Kidney epithelial cell (primary cell): Measurements from ENCODE around the gene PDE8A. TPM values are rescaled to one million over a fixed set of nuclear protein-coding genes. Genes with fewer than 3 reads are reported as not detected.

Experiments
- DNase-seq: peaks from one replicate; pipeline ENCODE4 v3.0.0-alpha.2; 2010; ENCODE audit warnings: low read depth
- H3K27me3 ChIP-seq: 2 replicates; pipeline ENCODE4 v1.6.0; 2011; ENCODE audit warnings: low read length; ENCODE audit not compliant: control insufficient read depth, insufficient read depth
- H3K36me3 ChIP-seq: 2 replicates; pipeline ENCODE4 v1.5.1; 2011; ENCODE audit warnings: low read length; ENCODE audit not compliant: control insufficient read depth, insufficient read depth
- H3K4me3 ChIP-seq: 2 replicates; pipeline ENCODE4 v1.5.1; 2011; ENCODE audit warnings: low read depth, mild to moderate bottlenecking, control low read depth, low read length
- CTCF ChIP-seq: IDR thresholded peaks from 2 replicates; pipeline ENCODE4 v1.5.1; 2011; ENCODE audit warnings: mild to moderate bottlenecking, moderate library complexity, low read length, control low read depth, inconsistent platforms; ENCODE audit not compliant: insufficient read depth, poor library complexity, severe bottlenecking
- total RNA-seq: library from RNA; depleted of rRNA; stranded (reverse); fragments of >200 nt; gene quantifications from 2 replicates; pipeline ENCODE4 v1.2.3, GENCODE V29; 2015

Gene PDE8A
- total RNA-seq, 1 donor from 2014 or later: 31.5 TPM

- TF ChIP-seq CTCF: no peak
- peak; percentile 38 for DNase-seq
- no peaks in the 10 kb centered on the region for H3K27me3 ChIP-seq
- no peak overlapping the region for H3K4me3 ChIP-seq
- peaks cover 3% of the 10 kb centered on the region for H3K36me3 ChIP-seq
Observed at GRCh38 chr15:85142312-85142711, 160.7 kb downstream of the PDE8A start.

- no peak overlapping the region for H3K4me3 ChIP-seq
- H3K27me3 ChIP-seq: no peaks in the 10 kb centered on the region
- H3K36me3 ChIP-seq: no peaks in the 10 kb centered on the region
- TF ChIP-seq CTCF: no peak
- DNase-seq: no peak
Observed at GRCh38 chr15:85149465-85150129, 167.9 kb downstream of the PDE8A start.

- no peaks in the 10 kb centered on the region for H3K36me3 ChIP-seq
- no peak for DNase-seq
- H3K27me3 ChIP-seq: no peaks in the 10 kb centered on the region
- no peak overlapping the region for H3K4me3 ChIP-seq
- no peak for TF ChIP-seq CTCF
Observed at GRCh38 chr15:85150130-85150480, 168.4 kb downstream of the PDE8A start.

GRCh38 chr15:85151145-85151544, 169.5 kb downstream of the PDE8A start:
- no peak for DNase-seq
- no peaks in the 10 kb centered on the region for H3K36me3 ChIP-seq
- H3K4me3 ChIP-seq: no peak overlapping the region
- H3K27me3 ChIP-seq: no peaks in the 10 kb centered on the region
- no peak for TF ChIP-seq CTCF

GRCh38 chr15:85151861-85152260, 170.2 kb downstream of the PDE8A start:
- Histone ChIP-seq H3K4me3 (no peak overlapping the region), H3K27me3 (no peaks in the 10 kb centered on the region), H3K36me3 (no peaks in the 10 kb centered on the region)
- TF ChIP-seq CTCF: no peak
- DNase-seq: no peak

- no peaks in the 10 kb centered on the region for H3K36me3 ChIP-seq
- no peak overlapping the region for H3K4me3 ChIP-seq
- no peaks in the 10 kb centered on the region for H3K27me3 ChIP-seq
- no peak for DNase-seq
- no peak for TF ChIP-seq CTCF
Observed at GRCh38 chr15:85154061-85154460, 172.4 kb downstream of the PDE8A start.
